Adipocyte (in vitro differentiated cells): ENCODE measurements around the gene KIAA1191.

Source experiments
- DNase-seq: peaks from one replicate; pipeline ENCODE4 v3.0.0-alpha.2; 2015; ENCODE audit warnings: low read depth
- H3K27me3 ChIP-seq: replicated peaks from 2 replicates; pipeline ENCODE4 v1.7.0; 2013; ENCODE audit warnings: mild to moderate bottlenecking, low read length, moderate library complexity; ENCODE audit not compliant: control insufficient read depth, insufficient read depth
- H3K36me3 ChIP-seq: 2 replicates; pipeline ENCODE4 v1.7.0; 2013; ENCODE audit warnings: low read length, mild to moderate bottlenecking, moderate library complexity; ENCODE audit not compliant: control insufficient read depth, insufficient read depth, severe bottlenecking
- H3K4me1 ChIP-seq: 2 replicates; pipeline ENCODE4 v1.7.0; 2013; ENCODE audit warnings: mild to moderate bottlenecking, low read length, moderate library complexity; ENCODE audit not compliant: control insufficient read depth, insufficient read depth
- H3K4me3 ChIP-seq: 2 replicates; pipeline ENCODE4 v1.7.0; 2013; ENCODE audit warnings: mild to moderate bottlenecking, low read length, moderate library complexity
- H3K9ac ChIP-seq: 2 replicates; pipeline ENCODE4 v1.7.0; 2013; ENCODE audit warnings: mild to moderate bottlenecking, low read length, moderate library complexity
- H3K9me3 ChIP-seq: 2 replicates; pipeline ENCODE4 v1.7.0; 2013; ENCODE audit warnings: mild to moderate bottlenecking, low read length, moderate library complexity; ENCODE audit not compliant: control insufficient read depth

KIAA1191 gene

DNA sequence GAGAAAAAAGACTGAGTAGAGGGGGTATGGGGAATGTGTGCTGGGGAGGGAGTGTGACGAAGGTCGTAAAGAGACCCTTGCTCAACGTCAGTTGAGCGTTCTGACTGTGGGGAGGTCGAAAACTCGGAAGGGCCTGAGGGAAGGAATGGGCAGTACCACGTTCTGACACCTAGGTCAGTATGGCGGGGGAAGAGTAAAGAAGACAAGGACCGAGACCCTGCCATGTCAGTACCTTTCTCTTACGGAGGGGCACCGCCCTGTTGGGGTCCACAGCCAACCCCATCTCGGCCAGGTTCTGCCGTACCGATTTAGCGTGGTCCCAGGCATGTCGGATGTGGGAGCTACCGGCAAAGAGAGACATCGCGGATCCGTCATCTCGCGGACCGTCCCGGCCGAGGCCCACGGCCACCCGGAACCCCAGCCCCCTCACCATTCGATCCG lies 26.5 kb upstream of the KIAA1191 start:
- Histone ChIP-seq H3K9me3 (no peaks in the 10 kb centered on the region), H3K36me3 (peaks cover 56% of the 10 kb centered on the region), H3K9ac (peak overlapping the region; percentile 95), H3K4me3 (peak overlapping the region; percentile 91), H3K27me3 (no peaks in the 10 kb centered on the region), H3K4me1 (peaks cover 20% of the 10 kb centered on the region)
- peak; percentile 37 for DNase-seq

DNA sequence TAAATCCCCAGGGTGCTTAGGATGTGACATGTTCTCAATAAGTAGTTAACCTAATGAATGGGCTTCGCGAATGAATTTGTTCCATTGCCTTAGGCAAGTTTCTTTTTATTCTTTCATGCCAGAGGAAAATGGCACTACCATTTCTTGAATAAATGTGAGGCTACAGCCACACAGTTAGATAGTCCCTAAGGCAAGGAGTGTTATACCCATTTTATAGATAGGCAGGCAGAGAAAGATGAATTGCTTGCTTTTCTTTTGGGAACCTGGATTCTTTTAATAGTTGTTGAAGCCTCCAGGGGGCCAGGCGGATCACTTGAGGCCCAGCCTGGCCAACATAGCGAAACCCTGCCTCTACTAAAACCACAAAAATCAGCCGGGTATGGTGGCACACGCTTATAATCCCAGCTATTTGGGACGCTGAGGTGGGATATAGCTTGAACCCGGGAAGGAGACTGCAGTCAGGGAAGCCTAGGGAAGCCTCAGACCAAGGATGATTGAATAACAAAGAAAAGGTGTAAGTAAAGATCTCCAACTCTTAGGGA lies 25.9 kb upstream of the KIAA1191 start:
- H3K9ac ChIP-seq: peak overlapping the region; percentile 95
- H3K27me3 ChIP-seq: no peaks in the 10 kb centered on the region
- DNase-seq: peak; percentile 9
- peaks cover 59% of the 10 kb centered on the region for H3K36me3 ChIP-seq
- no peaks in the 10 kb centered on the region for H3K9me3 ChIP-seq
- peaks cover 20% of the 10 kb centered on the region for H3K4me1 ChIP-seq
- H3K4me3 ChIP-seq: peak overlapping the region; percentile 91

DNA sequence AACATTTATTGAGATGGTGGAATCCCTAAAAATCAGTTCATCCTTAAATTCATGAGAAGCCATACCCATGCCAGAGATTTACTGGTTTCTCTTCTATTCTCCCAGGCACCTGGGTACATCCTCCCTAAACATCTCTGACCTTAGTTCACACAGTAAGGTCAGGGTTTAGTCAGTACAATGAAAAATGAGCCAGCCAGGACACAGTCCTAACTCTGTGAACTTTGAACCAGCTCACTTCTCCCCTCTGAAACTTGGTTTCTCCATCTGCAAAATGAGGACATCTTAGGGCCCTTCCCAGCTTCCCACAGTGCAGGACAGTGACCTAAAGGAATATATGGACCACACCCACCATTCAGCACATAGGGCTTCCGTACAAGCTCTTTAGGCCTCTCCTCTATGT lies 24.9 kb upstream of the KIAA1191 start:
- H3K4me3 ChIP-seq: peak overlapping the region; percentile 91
- no peak for DNase-seq
- H3K36me3 ChIP-seq: peaks cover 50% of the 10 kb centered on the region
- H3K27me3 ChIP-seq: no peaks in the 10 kb centered on the region
- peaks cover 28% of the 10 kb centered on the region for H3K4me1 ChIP-seq
- peak overlapping the region; percentile 95 for H3K9ac ChIP-seq
- no peaks in the 10 kb centered on the region for H3K9me3 ChIP-seq

DNA sequence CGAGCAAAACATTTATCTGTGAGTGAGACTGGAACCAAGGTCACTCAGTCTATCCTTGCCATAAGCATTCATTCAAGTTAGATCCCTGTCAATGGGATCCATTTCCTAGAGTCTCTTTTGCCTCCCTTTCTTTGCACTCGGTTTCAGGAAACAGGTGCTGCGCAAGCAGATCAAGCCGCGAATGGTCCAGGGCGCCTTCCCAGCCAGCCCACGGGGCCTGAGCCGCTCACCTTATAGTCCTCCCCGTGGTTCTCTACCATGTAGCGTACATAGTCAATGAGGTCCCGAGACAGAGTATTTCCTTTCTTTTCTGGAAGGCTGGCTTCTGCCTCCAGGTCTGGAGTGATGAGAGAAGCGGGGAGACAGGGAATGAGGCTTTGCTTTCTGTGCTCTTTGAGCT lies 23.4 kb upstream of the KIAA1191 start:
- peaks cover 42% of the 10 kb centered on the region for H3K36me3 ChIP-seq

DNA sequence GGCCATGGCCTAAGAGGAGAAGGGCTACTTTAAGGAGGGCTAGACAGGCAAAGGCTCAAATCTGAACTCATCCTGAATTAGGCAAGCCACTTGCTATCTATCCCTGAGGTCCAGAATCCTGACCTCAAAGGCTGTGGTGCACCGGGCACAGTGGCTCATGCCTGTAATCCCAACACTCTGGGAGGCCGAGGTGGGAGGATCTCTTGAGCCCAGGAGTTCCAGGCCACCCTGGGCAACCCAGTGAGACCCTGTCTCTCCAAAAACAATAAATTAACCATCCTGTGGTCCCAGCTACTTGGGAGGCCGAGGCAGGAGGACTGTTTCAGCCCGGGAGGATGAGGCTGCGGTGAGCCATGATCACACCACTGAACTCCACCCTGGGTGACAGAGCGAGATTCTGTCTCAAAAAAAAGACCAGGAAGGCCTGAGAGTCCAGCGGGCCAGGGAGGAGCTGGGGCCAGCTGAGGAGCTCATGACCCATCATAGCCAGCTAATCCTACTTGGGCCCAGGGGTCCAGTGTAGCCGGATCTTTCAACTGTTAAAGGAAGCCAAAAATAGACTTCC lies 22.9 kb upstream of the KIAA1191 start:
- peaks cover 42% of the 10 kb centered on the region for H3K36me3 ChIP-seq
- no peak for DNase-seq
- H3K4me1 ChIP-seq: peaks cover 37% of the 10 kb centered on the region
- H3K27me3 ChIP-seq: no peaks in the 10 kb centered on the region
- no peak overlapping the region for H3K4me3 ChIP-seq
- H3K9ac ChIP-seq: no peak overlapping the region
- H3K9me3 ChIP-seq: no peaks in the 10 kb centered on the region

More for the DNA sequence above, 23.4 kb upstream of the KIAA1191 start:
- H3K27me3 ChIP-seq: no peaks in the 10 kb centered on the region
- H3K4me1 ChIP-seq: peaks cover 36% of the 10 kb centered on the region
- no peak for DNase-seq
- H3K9ac ChIP-seq: no peak overlapping the region
- H3K4me3 ChIP-seq: no peak overlapping the region
- H3K9me3 ChIP-seq: no peaks in the 10 kb centered on the region

DNA sequence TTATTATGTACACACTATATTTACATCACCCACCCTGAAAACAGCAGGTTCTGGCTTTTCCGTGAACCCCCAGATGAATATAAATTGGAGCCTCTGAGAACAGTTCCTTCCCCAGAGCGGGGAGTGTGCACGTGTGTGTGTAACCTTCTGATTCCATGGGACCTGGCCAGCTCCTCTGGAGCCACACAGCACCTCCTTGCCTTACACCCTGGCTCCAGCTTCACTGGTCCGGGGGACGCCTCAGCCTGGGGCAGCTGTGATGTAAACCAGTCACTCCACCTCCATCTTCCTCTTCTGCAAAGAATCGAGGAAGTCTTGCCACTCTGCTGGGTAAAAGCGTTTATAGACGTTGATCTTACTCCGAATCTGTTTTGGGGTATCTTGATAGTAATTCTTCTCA lies 22.4 kb upstream of the KIAA1191 start:
- no peak for DNase-seq
- peaks cover 37% of the 10 kb centered on the region for H3K4me1 ChIP-seq
- H3K4me3 ChIP-seq: no peak overlapping the region
- no peaks in the 10 kb centered on the region for H3K27me3 ChIP-seq
- peaks cover 42% of the 10 kb centered on the region for H3K36me3 ChIP-seq
- H3K9ac ChIP-seq: no peak overlapping the region
- H3K9me3 ChIP-seq: no peaks in the 10 kb centered on the region

DNA sequence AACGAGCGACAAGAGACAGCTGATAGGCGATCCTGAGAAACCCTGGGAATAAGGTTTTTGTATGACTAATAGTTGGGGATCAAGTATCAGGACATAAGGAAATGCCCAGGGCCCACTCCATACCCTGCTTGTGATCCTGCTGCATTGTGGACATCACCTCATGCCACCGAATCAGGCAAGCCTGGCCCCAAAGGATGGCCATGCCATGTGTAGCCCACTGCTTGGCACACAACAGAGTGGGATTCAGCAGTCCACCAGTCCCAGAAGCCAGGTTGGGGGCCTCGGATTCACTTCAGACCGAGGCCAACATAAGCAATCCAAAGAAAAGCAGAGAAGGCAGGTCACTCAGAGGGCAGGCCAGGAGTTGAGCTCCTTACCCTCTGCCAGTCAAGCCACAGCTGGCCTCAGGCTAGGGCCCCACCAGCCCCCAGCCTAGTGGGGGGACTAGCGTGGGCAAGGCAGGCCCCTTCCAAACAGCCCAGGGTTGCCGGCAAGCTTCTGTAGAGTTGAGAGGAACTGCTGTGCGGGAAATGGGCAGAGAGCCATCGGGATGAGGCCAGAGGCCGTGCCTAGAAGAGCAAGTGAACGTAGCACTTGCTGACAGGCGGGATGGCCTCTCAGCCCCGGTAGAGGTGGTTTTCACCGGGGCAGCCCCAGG lies 21.8 kb upstream of the KIAA1191 start:
- H3K36me3 ChIP-seq: peaks cover 42% of the 10 kb centered on the region

DNA sequence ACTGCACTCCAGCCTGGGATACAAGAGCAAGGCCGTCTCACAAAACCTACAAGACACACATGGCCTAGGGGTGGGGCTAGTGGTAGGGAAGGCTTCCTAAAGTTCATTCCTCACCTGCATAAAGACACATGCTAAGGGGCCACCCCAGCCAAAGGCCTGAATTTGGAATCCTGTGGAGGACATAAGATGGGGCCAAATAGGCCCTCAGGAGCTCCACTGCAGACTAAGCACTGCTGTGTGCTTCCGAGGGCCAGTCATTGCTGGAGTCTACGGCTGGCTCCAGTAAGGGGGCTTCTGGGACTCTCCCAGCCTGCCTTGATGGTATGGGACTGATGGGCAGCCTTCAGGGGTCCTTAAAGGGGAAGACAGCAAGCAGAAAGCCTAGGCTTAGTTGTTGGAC lies 21.2 kb upstream of the KIAA1191 start:
- Histone ChIP-seq H3K36me3 (peaks cover 42% of the 10 kb centered on the region), H3K9ac (no peak overlapping the region), H3K27me3 (no peaks in the 10 kb centered on the region), H3K4me3 (no peak overlapping the region), H3K4me1 (peaks cover 37% of the 10 kb centered on the region), H3K9me3 (no peaks in the 10 kb centered on the region)
- no peak for DNase-seq

More for the DNA sequence above, 21.8 kb upstream of the KIAA1191 start:
- no peak overlapping the region for H3K4me3 ChIP-seq
- H3K4me1 ChIP-seq: peaks cover 37% of the 10 kb centered on the region
- no peak for DNase-seq
- no peaks in the 10 kb centered on the region for H3K27me3 ChIP-seq
- no peaks in the 10 kb centered on the region for H3K9me3 ChIP-seq
- H3K9ac ChIP-seq: peak overlapping the region; percentile 17

DNA sequence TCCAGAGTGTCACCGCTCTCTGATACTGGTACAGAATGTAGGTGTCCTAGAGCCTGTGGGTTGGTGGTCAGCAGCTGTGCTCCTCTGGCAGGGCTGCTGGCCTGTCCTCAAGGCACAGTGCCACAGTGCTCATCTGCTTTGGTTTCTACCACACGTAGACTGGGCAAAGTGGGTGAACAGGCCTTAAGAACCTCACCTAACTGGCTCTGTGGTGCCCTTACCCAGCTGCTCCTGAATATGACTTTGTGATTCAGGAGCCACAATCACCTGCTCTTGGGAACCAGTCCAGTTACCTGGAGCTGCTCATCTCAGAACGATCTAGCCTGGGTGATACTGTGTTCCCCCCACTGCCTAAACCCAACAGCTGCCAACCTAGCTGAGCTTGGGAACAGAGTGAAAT lies 20.4 kb upstream of the KIAA1191 start:
- H3K36me3 ChIP-seq: peaks cover 42% of the 10 kb centered on the region
- H3K4me3 ChIP-seq: no peak overlapping the region
- H3K4me1 ChIP-seq: peaks cover 30% of the 10 kb centered on the region
- no peaks in the 10 kb centered on the region for H3K9me3 ChIP-seq
- DNase-seq: no peak
- H3K27me3 ChIP-seq: no peaks in the 10 kb centered on the region
- H3K9ac ChIP-seq: peak overlapping the region; percentile 61

DNA sequence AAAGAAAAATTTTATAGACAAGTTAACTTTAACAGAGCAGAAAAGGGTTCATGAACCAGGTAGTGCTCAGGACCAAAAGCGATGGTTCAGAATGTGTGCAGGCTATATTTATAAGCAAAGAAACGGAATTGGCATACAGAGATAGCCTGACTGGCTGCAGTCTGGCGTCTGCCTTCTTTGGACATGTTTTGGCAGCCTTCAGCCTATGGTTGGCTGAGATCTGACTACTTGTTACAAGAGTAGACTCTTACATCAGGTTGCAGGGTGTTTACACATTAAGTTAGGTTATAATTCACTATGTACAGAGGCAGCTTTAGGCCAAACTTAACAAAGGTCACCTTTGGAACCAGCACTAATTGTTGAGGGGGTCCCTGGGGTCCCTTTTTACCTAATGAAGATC lies 19.9 kb upstream of the KIAA1191 start:
- Histone ChIP-seq H3K9me3 (no peaks in the 10 kb centered on the region), H3K27me3 (no peaks in the 10 kb centered on the region), H3K9ac (peak overlapping the region; percentile 61), H3K4me3 (no peak overlapping the region), H3K36me3 (peaks cover 40% of the 10 kb centered on the region), H3K4me1 (peaks cover 25% of the 10 kb centered on the region)
- no peak for DNase-seq

DNA sequence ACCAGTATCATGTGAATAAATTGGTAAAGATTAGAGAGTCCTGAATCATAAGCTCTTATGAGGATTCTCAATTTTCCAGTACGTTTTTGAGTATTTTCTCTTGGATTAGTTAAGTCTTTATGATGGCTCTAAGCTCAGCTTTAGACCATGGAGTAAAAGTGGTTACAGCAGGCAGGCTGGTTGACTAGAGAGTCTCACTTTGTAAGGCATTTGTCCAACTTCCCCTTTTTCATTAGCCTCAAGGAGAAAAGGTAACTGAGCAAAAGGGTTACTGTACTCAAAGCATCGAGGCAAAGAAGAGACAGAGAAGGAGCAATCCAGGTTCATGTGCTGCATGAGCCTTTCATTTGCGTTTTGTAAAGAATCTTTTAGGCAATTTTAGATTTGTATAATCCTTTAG lies 18.3 kb upstream of the KIAA1191 start:
- Histone ChIP-seq H3K27me3 (no peaks in the 10 kb centered on the region), H3K36me3 (peaks cover 25% of the 10 kb centered on the region), H3K4me1 (peaks cover 20% of the 10 kb centered on the region), H3K4me3 (no peak overlapping the region), H3K9me3 (no peaks in the 10 kb centered on the region), H3K9ac (no peak overlapping the region)
- DNase-seq: no peak
